Mesothelial cell of epicardium (in vitro differentiated cells): Measurements from ENCODE around the gene NCAPD2. TPM values are rescaled to one million over a fixed set of nuclear protein-coding genes. Genes with fewer than 3 reads are reported as not detected.
"Not testable (repeated sequence)": the region's sequence is repeated elsewhere in the genome, so short reads cannot be mapped to it uniquely, and the experiment has no call there.

Experiments
- DNase-seq, 2 experiments: peaks; one replicate each; pipeline ENCODE4 v3.0.0; 2021; ENCODE audit warnings: low spot score in 2 of 2; ENCODE audit not compliant: unreplicated experiment in 2 of 2
- H3K27ac Mint-ChIP-seq: 2 replicates; pipeline ENCODE4 v1.8.0; 2021; ENCODE audit warnings: mixed read lengths
- H3K27me3 Mint-ChIP-seq: 2 replicates; pipeline ENCODE4 v1.8.0; 2021; ENCODE audit warnings: low read depth, mixed read lengths
- H3K36me3 Mint-ChIP-seq: 2 replicates; pipeline ENCODE4 v1.8.0; 2021; ENCODE audit warnings: mixed read lengths
- H3K4me1 Mint-ChIP-seq: 2 replicates; pipeline ENCODE4 v1.8.0; 2021; ENCODE audit warnings: mixed read lengths
- H3K4me3 Mint-ChIP-seq: 2 replicates; pipeline ENCODE4 v1.8.0; 2021; ENCODE audit warnings: mild to moderate bottlenecking, moderate library complexity, mixed read lengths
- H3K9me3 Mint-ChIP-seq: 2 replicates; pipeline ENCODE4 v1.8.0; 2021; ENCODE audit warnings: mixed read lengths
- total RNA-seq: library from RNA; stranded (reverse); gene quantifications from 3 replicates; pipeline ENCODE4 v1.2.1, GENCODE V29; 2021
- TF ChIP-seq, protein P1 (sequence below): fragments of 200-600 bp; sonication (generic); IDR thresholded peaks from one replicate; pipeline ENCODE4 v1.5.0; 2021; ENCODE audit warnings: antibody characterized with exemption; ENCODE audit not compliant: unreplicated experiment

The NCAPD2 gene
- total RNA-seq, 1 donor from 2014 or later: 56.3 TPM

DNA sequence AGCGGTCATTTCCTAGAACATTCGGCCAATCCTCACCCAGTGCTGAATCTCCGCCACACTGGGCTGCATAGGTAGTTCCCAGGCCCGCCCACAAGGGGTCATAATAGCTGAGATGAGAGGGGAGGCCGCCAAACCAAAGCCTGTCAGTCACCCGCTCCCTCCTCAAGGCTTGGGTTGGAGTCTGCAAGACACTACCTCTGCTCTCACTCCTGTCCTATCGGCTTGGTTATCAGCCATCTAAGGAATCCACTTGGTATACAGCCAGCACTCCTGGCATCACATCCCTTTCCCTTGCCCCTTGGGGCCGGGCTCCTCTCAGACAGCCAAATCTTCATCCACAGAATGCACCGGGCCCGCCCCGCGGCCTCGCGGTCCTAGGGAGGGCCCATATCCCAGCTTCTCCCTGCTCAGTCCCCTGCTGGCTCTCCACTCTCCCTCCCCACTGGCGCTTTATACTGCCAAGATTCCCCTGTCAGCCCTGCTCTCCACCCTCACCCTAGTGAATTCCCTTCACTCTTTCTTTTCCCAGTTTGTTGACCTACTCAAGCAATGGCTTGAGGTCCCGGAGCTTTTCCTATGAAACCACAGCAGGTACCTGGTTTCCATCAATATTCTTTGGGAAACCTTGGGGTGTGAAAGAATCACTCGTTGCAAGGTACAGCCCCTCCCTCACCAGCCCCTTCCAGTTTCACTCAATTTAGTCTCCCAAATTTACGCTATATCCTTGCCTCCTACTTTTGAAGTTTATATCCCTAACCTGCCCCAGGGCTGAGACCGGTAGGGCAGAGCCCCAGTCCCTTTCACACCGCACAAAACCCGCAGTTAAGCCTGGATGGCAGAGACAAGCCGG lies 60.5 kb downstream of the NCAPD2 start:
- peak overlapping the region; percentile 84 for H3K27ac Mint-ChIP-seq
- H3K4me3 Mint-ChIP-seq: peak overlapping the region; percentile 74
- TF ChIP-seq, protein P1, sequence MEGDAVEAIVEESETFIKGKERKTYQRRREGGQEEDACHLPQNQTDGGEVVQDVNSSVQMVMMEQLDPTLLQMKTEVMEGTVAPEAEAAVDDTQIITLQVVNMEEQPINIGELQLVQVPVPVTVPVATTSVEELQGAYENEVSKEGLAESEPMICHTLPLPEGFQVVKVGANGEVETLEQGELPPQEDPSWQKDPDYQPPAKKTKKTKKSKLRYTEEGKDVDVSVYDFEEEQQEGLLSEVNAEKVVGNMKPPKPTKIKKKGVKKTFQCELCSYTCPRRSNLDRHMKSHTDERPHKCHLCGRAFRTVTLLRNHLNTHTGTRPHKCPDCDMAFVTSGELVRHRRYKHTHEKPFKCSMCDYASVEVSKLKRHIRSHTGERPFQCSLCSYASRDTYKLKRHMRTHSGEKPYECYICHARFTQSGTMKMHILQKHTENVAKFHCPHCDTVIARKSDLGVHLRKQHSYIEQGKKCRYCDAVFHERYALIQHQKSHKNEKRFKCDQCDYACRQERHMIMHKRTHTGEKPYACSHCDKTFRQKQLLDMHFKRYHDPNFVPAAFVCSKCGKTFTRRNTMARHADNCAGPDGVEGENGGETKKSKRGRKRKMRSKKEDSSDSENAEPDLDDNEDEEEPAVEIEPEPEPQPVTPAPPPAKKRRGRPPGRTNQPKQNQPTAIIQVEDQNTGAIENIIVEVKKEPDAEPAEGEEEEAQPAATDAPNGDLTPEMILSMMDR: peak; percentile 73
- no peaks in the 10 kb centered on the region for H3K27me3 Mint-ChIP-seq
- peaks cover 37% of the 10 kb centered on the region for H3K4me1 Mint-ChIP-seq
- no peaks in the 10 kb centered on the region for H3K9me3 Mint-ChIP-seq
- peak in 1 of 2 experiments; percentile 82 for DNase-seq
- peaks cover 3% of the 10 kb centered on the region for H3K36me3 Mint-ChIP-seq

DNA sequence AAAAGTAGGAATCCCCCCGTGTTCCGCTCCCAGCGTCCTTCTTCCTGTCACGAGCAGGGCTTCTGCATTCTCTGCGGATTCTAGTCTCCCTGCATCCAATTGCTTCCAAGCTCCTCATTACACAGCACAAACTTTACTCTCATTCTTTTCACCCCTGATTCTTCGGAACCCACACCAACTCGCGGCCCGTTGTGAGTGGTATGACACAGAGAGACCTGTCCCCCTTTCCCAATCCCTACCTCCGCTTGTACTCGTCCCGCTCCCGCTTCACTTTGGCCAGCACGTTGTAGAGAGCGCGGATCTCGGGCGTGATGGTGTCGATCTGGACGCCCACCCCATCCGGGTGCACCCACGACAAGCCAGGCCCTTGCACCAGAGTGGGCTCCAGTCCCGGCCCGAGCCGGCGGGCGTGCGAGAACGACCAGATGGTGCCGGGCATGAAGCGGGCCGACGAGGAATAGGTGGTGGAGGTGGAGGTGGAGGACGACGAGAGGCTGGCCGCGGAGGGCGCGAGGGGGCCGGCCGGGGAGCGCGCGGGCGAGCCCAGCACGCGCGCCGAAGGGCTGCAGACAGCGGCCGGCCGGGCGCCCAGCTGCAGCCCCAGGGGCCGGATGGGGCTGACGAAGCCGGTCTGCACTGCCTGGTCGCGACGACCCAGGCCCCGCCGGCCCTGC lies 61.3 kb downstream of the NCAPD2 start:
- Mint-ChIP-seq H3K27me3 (no peaks in the 10 kb centered on the region), H3K27ac (peak overlapping the region; percentile 81), H3K9me3 (no peaks in the 10 kb centered on the region), H3K4me3 (peak overlapping the region; percentile 74), H3K4me1 (peaks cover 37% of the 10 kb centered on the region), H3K36me3 (peaks cover 11% of the 10 kb centered on the region)
- TF ChIP-seq, protein P1: no peak
- DNase-seq: no peak

DNA sequence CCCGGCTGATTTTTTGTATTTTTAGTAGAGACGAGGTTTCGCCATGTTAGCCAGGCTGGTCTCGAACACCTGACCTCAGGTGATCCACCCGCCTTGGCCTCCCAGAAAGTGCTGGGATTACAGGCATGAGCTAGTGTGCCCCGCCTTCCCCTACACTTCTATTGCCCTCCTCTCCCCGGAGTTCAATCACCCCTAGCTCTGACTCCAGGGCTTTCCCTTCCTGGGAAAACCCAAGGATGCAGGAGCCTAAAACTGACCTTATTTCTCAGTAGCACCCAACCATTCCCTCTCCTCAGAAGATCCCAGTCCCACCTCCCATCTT lies 62.6 kb downstream of the NCAPD2 start:
- peak overlapping the region; percentile 72 for H3K4me3 Mint-ChIP-seq
- H3K27me3 Mint-ChIP-seq, H3K27ac Mint-ChIP-seq, DNase-seq, H3K9me3 Mint-ChIP-seq: not testable (repeated sequence)
- peaks cover 35% of the 10 kb centered on the region for H3K4me1 Mint-ChIP-seq
- H3K36me3 Mint-ChIP-seq: peaks cover 12% of the 10 kb centered on the region

DNA sequence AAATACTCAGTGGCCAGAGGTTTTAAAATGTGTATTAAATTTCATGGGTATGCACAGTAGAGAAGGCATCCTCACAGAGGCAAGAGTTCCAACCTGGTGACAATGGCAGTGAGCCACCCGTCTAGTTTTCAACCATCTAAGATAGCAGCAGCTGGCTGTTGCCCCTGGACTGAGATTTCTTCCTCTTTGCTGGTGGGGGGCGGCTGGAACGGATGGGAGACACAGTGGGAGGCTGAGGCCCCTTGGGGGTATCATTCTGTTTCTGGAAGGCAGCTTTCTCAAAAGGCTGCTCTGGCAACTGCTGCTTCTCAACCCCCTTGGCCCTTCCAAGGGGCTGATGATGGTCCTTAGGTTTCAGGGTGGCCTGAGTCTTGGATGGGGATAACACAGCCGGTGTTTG lies 63.0 kb downstream of the NCAPD2 start:
- TF ChIP-seq, protein P1: no peak
- DNase-seq: no peak
- Mint-ChIP-seq H3K4me1 (peaks cover 31% of the 10 kb centered on the region), H3K27ac (no peak overlapping the region), H3K9me3 (no peaks in the 10 kb centered on the region), H3K27me3 (no peaks in the 10 kb centered on the region), H3K4me3 (peak overlapping the region; percentile 72), H3K36me3 (peaks cover 12% of the 10 kb centered on the region)

DNA sequence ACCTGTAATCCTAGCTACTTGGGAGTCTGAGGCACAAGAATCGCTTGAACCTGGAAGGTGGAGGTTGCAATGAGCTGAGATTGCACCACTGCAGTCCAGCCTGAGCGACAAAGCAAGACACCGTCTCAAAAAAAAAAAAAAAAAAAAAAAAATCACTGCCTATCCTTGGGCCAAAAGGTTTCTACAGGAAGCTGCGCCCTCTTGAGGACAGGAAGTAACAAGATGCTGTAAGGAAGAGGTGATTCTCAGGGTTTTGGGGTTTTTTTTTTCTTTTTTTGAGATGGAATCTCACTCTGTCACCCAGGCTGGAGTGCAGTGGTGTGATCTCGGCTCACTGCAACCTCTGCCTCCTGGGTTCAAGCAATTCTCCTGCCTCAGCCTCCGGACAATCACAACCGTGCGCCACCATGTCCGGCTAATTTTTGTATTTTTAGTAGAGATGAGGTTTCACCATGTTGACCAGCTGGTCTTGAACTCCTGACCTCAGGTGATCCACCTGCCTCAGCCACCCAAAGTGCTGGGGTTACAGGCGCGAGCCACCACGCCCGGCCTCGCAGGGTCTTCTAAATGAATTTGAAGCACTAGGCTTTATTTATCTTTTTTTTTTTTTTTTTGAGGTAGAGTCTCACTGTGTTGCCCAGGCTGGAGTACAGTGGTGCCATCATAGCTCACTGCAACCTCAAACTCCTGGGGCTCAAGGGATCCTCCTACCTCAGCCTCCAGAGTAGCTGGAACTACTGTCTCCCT lies 64.3 kb downstream of the NCAPD2 start:
- not testable (repeated sequence) for DNase-seq, H3K4me3 Mint-ChIP-seq, H3K27me3 Mint-ChIP-seq, H3K9me3 Mint-ChIP-seq, H3K27ac Mint-ChIP-seq
- TF ChIP-seq, protein P1: peak; percentile 30
- peaks cover 19% of the 10 kb centered on the region for H3K4me1 Mint-ChIP-seq
- peaks cover 21% of the 10 kb centered on the region for H3K36me3 Mint-ChIP-seq

DNA sequence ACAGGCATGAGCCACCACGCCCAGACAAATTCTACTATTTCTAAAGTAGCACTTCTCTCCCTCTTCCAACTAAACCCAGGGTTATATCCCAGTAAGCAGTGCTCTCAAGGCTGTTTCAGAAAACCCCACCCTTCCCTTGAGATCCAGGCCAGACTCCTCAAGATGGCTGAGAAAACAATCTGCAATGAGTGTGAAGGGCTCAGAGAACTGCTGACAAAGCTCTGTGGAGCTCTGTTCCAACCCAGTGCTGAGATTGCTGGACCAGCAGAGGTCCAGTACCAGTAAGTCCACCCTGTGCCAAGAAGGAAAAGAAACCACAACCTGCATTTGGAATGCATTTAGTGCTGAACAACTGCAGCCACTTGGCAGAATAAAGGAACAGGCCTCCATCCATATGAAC lies 65.6 kb downstream of the NCAPD2 start:
- no peak overlapping the region for H3K4me3 Mint-ChIP-seq
- H3K27me3 Mint-ChIP-seq: no peaks in the 10 kb centered on the region
- no peak for DNase-seq
- peaks cover 8% of the 10 kb centered on the region for H3K4me1 Mint-ChIP-seq
- peak overlapping the region; percentile 27 for H3K27ac Mint-ChIP-seq
- H3K9me3 Mint-ChIP-seq: no peaks in the 10 kb centered on the region
- peaks cover 21% of the 10 kb centered on the region for H3K36me3 Mint-ChIP-seq
- TF ChIP-seq, protein P1: no peak
